GM19324 (cell line): ENCODE measurements around the gene GPBP1.

Experiments
- ATAC-seq: cut with Tn5 transposase; IDR thresholded peaks from one replicate; pipeline ENCODE4 v1.9.1; 2021; ENCODE audit warnings: mild to moderate bottlenecking, moderate library complexity; ENCODE audit not compliant: unreplicated experiment, low FRiP score

GPBP1 gene

DNA sequence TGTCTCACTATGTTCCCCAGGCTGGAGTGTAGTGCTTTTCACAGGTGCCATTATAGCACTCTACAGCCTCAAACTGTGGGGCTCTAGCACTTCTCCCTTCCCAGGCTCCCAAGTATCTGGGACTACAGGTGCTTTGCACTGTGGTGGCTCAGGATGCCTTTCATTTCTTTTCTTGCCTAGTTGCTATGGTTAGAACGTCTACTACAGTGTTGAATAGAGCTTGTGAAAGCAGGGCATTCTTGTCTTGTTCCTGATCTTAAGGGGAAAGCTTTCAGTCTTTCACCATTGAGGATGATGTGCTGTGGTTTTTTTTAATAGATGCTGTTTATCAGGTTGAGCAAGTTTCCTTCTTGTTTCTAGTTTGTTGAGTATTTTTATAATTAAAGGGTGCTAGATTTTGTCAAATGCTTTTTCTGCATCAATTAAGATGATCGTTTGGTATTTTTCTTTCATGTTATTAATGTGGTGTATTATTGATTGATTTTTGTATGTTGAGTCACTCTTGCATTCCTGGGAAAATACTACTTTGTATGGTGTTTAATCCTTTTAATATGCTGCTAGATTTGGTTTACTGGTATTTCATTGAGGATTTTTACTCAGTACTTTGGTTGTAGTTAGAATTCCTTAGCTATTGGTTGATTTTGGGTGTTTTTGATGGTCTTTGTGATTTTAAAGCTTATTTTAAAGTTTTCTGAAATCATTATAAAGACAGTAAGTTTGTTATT, 35.6 kb downstream of the GPBP1 start:
- no peak for ATAC-seq

DNA sequence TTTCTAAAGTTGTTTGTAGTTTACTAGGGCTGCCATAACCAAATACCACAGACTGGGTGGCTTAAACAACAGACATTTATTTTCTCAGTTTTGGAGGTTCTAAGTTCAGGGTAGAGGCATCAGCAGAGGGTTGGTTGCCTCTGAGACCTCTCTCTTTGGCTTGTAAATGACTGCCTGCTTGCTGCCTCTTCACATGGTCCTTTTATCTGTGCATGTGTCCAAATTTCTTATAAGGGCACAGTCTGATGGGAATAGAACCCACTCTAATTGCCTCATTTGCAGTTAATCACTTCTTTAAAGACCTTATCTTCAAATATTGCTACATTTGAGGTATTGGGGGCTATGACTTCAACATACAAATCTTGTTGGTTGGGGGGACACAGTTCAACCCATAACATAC, 36.8 kb downstream of the GPBP1 start:
- no peak for ATAC-seq

GRCh38 chr5:57211039-57211438, 37.2 kb downstream of the GPBP1 start:
- no peak for ATAC-seq

DNA sequence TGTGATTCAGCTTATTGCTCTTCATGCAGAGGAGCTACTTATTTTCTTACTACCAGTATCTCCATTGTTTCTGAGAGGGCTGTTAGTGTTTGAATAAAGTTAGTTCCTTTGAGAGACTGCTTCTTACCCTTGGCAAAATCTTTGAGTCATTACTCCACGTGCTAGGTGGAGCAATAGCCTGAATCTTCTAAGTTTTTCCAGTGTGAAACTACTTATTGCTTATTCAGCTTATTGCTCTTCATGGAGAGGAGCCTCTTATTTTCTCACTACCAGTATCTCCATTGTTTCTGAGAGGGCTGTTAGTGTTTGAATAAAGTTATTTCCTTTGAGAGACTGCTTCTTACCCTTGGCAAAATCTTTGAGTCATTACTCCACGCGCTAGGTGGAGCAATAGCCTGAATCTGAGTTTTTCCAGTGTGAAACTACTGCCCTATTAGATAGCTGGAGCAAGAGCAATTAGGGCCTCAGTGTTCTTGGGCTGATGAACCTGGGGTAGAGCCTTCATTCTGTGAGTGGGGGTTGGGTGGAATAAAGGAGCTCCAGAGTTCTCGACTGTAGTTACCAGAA, 41.9 kb downstream of the GPBP1 start:
- ATAC-seq, result no peak

DNA sequence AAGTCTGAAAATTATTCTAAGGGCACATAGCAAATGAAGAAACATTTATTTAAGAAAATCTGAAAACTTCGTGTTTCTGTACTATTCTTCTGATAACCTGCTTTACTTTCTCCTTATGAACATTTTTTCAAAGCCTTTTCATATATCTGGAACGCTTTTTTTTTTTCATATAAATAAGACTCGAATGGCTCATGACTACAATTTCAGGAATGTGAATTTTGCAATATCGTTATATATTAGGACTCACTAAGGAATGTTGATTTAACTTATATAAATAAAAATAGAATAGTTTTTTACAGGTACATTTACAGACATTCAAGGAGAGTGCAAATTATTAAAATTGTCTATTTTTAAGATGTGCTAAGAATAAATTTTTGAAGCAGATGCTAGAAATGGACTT, 42.9 kb downstream of the GPBP1 start:
- ATAC-seq, result no peak

DNA sequence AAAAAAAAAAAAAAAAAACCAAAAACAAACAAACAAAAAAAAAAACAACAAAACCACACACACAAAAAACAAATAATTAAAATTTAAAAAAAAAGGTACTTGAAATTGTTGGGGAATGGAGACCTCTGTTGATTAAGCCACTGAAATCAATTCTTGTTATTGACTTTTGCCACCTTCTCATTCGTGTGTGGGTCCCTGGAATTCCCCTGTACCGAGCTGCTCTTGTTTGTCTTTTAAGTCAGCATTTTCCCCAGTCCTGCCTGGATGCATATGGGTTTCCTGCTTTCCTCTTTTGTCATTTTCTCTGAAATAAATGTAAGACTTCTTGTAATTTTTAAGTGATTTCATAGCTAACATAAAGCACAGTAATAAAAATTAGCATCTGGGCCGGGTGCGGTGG, 45.5 kb downstream of the GPBP1 start:
- no peak for ATAC-seq

GRCh38 chr5:57221049-57221568, 47.2 kb downstream of the GPBP1 start:
- no peak for ATAC-seq

- no peak for ATAC-seq
Measured at GRCh38 chr5:57225553-57225952, 51.7 kb downstream of the GPBP1 start.

GRCh38 chr5:57229313-57229712, 55.5 kb downstream of the GPBP1 start:
- ATAC-seq, result no peak

DNA sequence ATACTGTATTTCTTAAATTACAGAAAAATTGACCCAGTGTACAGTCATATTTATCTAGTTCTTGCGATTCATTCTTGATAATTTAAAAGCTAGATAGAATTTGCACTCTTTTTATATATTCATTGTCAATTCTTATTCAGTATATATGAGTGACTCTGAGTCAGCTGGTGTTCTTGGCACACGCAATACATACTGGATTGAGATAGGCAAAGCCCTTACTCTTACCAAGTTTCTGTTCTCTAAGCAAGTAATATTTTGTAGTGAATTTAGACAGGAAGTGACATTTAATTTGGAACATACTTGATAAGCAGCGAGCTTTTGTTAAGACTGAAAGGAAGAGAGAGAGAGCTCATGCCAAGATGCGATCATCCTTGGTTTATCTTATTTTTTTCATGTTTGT, 57.7 kb downstream of the GPBP1 start:
- ATAC-seq, result no peak

DNA sequence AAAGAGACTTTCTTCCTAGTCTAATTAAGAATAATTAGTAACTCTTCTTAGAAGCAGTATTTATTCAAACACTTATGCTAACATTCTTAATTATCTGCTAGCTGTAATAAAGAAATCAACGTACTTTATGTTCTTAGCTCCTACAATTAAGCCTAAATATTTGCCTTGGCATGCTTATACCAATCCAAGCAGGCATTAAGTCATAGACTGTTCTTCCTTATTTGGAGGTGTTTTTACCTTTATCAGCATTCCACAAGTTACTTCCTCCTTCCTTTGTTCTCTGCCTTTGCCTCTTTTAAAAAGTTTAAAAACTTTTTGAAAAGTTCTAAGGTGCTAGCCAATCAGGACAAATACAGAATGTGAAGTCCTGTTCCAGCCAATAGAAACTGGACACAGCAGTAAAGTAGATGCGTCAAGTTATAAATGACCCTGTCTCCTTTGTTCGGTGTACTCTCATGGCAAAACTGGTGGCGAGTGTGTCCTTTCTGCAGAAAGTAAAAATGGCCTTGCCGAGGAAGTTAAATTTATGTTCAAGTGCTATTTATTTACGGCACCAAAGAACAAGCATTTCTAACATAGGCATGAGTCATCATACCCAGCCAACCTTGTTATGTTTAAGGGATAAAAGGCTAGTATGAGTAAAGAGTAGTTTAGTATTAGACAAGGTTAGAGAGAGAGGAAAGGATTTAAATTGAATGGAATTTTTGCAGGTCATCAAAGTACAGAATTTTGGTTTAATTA, 58.6 kb downstream of the GPBP1 start:
- ATAC-seq, result no peak

DNA sequence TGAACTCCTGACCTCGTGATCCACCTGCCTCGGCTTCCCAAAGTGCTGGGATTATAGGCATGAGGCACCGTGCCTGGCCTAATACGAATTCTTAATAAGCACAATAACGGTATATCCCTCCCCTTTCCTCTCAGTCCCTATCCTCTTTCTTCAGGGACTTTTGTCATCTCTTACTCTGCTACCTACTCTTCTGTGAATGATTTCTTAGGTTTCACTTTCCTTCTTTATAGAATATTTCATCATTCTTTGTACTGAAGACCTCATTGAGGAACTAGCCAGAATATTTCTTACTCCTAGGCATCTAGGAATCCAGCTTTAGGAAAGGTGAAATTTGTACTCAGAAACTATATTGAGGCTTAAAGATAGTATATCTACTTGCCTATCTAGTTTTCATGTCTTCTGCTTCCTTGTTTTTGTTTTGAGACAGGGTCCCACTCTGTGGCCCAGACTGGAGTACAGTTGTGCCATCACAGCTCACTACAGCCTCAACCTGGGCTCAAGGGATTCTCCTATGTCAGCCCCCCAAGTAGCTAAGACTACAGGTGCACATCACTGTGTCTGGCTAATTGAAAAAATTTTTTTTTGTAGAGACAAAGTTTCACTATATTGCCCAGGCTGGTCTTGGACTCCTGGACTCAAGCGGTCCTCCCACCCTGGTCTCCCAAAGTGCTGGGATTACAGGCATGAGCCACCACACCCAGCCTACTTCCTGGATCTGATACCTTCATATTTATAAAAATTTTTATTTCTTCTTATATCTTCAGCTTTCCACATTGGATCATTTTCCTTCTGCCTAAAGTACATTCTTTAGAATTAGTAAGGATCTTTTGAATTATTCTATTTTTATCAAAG, 69.7 kb downstream of the GPBP1 start:
- no peak for ATAC-seq

GRCh38 chr5:57244331-57244730, 70.5 kb downstream of the GPBP1 start:
- no peak for ATAC-seq

DNA sequence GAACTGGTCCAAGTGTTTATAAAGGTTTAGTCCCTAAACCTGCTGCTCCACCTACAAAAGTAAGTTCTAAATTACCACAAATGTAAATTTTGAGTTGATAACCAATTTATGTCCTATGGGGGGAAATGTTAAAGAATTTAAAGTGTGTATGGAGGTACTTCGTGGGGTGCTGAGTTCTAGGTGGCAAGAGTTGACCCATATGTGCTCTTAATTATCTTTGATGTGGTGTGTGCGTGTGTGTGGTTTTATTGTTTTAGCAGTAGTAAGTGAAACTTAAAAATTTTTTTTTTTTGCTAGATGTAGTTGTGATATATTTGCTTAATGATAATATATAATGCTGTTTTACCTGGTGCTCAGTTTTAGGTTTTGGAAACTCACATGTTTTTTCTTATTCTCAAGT, 72.6 kb downstream of the GPBP1 start:
- no peak for ATAC-seq

GRCh38 chr5:57247765-57248164, 73.9 kb downstream of the GPBP1 start:
- ATAC-seq, result no peak

- no peak for ATAC-seq
Measured at GRCh38 chr5:57249265-57249874, 75.5 kb downstream of the GPBP1 start.

DNA sequence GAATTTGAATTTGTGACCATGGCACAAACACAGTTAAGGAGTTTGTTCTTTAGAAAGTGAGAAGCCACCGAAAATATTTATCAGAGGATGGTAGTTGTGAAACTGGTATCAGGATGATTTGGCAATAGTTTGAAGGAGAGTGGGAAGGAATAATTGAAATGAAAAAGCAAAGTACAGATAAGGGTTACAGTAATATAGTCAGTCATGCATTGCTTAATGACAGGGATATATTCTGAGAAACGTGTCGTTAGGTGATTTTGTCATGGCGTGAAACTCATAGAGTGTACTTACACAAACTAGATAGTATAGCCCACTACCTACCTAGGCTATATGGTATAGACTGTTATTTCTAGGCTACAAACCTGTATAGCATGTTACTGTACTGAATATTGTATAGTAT, 84.2 kb downstream of the GPBP1 start:
- no peak for ATAC-seq

DNA sequence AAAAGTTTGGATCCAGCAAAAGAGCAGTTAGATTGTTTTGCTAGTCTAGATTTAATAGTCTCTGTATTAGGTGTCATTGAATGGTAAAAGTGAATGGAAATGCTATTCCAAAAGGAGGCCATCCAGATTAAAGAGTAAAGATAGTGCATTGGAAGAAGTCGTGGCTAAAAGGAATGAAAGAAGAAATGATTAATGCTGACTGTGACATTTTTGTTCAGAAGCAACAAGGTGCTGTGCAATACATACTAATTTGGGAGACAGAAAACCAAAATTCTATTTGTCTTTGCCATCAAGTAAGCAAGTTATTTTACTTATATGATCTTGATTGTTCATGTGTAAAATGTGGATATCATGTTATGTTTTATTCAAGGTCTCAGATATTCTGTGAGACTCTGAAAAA, 85.1 kb downstream of the GPBP1 start:
- ATAC-seq, result no peak

DNA sequence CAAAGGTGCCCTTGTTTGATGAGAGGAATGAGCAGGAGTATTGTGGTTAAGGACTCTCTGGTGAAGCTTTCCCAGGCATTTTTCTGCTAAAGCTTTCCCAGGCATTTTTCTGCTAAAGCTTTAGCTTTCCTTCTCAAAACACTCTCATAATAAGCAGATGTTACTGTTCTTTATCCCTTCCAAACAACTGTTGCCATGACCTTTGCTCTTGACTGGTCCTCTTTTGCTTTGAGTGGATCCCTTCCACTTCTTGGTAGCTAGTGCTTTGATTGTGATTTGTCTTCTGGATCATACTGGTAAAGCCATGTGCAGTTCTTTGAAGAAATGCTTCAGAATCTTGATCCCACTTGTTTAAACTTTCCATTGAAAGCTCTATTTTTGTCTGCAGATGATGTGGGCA, 85.8 kb downstream of the GPBP1 start:
- no peak for ATAC-seq

DNA sequence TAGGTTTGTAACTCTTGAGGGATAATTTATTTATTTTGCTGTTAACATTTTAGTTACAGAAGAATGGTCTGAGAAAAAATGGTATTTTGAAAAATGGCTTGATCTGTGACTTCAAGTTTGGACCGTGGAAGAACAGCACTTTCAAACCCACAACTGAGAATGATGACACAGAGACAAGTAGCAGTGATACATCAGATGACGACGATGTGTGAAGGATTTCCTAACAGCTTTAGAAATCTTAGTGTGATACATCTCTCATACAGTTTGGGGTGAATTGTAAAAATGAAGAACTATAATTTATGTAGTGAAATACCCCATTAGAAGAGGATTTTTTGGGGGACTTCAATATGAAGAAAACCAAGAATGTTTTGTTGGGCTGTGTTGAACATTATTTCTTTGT, 88.7 kb downstream of the GPBP1 start:
- ATAC-seq, result no peak
